ENCODE results near the gene CDC25B.
A peak's percentile ranks its signal among the peaks of the same experiment; 100 is the strongest.

CDC25B gene

DNA sequence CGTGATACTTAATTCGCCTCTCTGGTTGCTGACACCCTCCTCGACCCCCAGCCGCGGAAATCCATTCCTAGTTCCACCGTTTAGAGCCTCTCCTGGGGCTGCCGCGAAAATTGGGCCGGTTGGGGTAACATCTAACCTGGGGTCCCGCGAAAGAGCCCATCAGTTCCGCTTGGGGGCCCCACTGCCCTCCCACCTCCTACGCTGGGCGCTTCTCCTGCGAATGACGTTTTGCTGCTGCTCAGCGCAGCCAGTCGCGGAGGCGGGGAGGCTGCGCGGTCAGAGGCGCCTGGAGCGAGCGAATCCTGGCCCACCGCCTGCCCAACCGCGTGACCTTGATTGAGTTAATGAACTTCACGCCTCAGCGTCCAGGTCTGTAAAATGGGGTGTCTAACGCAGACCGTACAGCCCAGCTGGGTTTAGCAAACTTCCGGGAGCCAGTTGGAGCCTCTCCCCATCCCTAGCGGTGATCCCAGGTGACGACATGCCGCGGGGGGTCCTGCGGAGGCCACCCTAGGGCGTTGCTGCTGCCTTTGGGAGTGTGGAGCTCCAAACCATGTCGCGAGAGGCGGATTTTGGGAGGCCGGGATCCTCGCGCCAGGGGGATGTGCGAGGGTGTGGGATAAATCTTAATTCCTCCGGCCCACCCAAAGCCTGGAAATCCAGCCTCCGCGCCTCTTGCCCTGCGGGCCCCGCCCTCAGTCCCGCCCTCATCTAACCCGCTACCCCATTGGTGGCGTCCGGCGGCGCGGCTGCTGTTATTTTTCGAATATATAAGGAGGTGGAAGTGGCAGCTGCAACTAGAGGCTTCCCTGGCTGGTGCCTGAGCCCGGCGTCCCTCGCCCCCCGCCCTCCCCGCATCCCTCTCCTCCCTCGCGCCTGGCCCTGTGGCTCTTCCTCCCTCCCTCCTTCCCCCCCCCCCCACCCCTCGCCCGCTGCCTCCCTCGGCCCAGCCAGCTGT, at the start of gene CDC25B:
Gene CDC25B, plus strand, starts transcription at position 800 of the 958 bp plus-strand sequence. CDS start 222 bp downstream, outside the sequence.
- DNase-seq (ENCODE audit: low read depth): peak; percentile 87

DNA sequence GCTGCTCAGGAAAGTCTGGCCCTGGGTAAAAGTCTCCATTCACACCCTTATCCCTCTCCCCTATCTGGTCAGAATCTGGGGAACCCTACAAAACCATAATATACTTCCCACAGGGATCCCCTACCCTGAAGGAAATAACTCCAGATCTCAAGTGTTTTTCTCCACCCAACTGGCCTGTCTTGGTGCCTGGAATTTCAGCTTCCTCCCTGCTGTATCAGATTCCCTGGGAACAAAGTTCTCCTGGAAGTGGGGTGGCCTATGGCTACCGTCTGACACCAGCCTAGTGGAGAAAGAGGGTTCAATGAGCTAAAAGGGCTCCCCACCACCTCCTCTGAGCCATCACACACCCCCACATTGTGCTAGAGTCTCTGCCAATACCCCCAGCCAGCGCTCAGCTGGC, 48.6 kb upstream of the CDC25B start:
- no peak for DNase-seq (ENCODE audit: low read depth)

GRCh38 chr20:3748073-3748472, 48.0 kb upstream of the CDC25B start:
- DNase-seq (ENCODE audit: low read depth): no peak

DNA sequence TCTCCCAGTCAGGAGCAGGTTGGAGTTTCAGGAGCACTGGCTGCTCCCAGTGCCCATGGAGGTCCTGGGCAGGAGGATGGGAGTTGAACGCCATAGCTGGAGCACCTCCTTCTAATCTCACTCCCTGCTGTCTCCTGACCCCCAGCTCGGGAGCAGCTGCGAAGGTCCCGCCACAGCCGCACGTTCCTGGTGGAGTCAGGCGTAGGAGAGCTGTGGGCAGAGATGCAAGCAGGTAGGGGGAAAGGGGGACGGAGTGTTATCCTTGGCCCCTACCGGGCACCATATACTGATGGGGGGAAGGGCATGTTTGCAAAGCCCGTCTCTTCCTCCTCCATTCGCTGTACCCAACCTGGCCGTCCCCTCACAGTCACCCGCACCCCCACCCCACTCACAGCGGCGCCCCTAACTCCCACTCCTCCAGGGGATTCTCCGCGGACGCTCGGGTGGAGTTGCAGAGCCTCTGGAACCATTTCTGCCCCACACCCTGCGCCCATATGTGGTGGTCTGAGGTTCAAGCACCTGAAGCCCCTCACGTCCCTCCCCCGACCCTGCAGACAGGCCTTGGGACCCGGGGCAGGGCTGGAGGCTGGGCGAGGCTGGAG, 46.9 kb upstream of the CDC25B start:
- no peak for DNase-seq (ENCODE audit: low read depth)

GRCh38 chr20:3749689-3750531, 46.2 kb upstream of the CDC25B start:
- DNase-seq (ENCODE audit: low read depth): no peak

- DNase-seq (ENCODE audit: low read depth): no peak
Observed at GRCh38 chr20:3751305-3751674, 44.8 kb upstream of the CDC25B start.

GRCh38 chr20:3751675-3752385, 44.3 kb upstream of the CDC25B start:
- DNase-seq (ENCODE audit: low read depth): no peak

- no peak for DNase-seq (ENCODE audit: low read depth)
Observed at GRCh38 chr20:3752386-3752759, 43.7 kb upstream of the CDC25B start.

- peak; percentile 75 for DNase-seq (ENCODE audit: low read depth)
Observed at GRCh38 chr20:3753098-3753497, 43.0 kb upstream of the CDC25B start.

DNA sequence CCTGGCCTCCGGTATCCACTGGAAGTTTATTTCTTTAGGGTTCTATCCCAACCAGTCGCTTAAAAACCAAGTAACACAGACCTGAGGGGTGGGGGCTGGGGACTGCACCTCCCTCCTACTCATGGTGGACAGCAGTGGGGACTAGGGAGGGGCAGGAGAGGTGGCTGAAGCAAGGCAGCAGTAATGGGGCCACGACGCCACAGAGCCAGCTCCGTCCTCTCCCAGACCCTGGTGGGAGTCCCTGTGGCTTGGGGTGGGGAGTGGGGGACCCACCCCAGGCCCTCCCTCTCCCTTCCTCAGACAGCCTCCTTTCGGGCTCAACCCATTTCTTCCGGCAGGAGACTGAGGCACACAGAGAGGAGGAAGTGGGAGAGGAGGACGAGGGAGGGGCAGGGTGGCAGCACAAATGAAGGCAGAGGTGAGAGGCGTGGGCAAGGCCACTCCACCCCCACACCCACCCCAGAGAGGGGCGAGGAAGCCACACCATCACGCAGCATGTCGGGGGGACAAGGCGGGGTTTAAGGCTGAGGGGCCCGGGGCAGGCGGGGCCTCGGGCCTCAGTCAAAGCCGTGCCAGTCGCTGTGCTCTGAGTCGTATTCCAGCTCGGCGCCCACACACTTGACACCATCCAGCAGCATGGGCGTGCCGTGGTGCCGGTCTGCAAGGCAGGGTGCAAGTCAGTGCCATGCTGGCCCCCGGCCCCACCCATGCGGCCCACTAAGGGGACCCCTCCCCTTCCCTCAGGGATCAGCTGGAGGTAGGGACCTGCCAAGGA, 42.4 kb upstream of the CDC25B start:
- DNase-seq (ENCODE audit: low read depth): no peak

DNA sequence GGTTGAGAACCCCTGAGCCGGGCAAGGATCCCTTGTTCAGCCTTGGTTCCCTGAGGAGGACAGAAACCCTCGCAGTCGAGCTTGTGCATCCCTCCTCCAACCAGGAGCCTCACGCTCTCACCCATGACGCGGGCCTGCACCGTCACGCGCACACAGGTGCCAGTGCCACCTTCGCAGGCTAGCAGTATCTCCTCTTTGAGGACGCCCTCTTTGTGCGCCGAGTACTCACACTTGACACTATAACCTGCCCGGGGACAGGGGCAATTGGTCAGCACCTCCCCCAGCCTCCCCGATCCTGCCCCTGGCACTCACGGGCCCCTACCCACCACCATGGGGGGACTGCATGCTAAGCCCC, 41.9 kb upstream of the CDC25B start:
- DNase-seq (ENCODE audit: low read depth): no peak

DNA sequence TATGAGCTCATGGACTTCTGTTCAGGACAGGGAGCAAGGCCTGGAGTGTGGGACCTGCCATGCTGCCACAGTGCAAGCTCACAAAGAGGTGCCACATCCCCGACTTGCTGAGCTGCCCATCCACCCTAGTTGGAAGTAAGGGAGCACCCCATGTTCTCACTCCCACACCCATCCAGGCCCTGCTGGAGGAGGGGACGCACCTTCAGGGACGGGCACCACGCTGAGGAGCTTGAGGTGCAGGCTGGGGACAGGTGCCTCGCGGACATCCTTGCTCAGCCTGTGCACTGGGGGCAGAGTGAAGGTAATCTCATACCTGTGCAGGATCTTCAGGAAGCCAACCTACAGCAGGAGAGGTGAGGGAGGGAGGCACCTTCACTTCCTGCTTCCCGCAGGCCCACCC, 40.8 kb upstream of the CDC25B start:
- no peak for DNase-seq (ENCODE audit: low read depth)

GRCh38 chr20:3755814-3756480, 40.2 kb upstream of the CDC25B start:
- no peak for DNase-seq (ENCODE audit: low read depth)

GRCh38 chr20:3757268-3757667, 38.8 kb upstream of the CDC25B start:
- DNase-seq (ENCODE audit: low read depth): no peak

- no peak for DNase-seq (ENCODE audit: low read depth)
Observed at GRCh38 chr20:3758566-3758965, 37.5 kb upstream of the CDC25B start.

GRCh38 chr20:3759316-3759823, 36.7 kb upstream of the CDC25B start:
- no peak for DNase-seq (ENCODE audit: low read depth)

- DNase-seq (ENCODE audit: low read depth): no peak
Observed at GRCh38 chr20:3759884-3760283, 36.2 kb upstream of the CDC25B start.

GRCh38 chr20:3760655-3761348, 35.3 kb upstream of the CDC25B start:
- no peak for DNase-seq (ENCODE audit: low read depth)

DNA sequence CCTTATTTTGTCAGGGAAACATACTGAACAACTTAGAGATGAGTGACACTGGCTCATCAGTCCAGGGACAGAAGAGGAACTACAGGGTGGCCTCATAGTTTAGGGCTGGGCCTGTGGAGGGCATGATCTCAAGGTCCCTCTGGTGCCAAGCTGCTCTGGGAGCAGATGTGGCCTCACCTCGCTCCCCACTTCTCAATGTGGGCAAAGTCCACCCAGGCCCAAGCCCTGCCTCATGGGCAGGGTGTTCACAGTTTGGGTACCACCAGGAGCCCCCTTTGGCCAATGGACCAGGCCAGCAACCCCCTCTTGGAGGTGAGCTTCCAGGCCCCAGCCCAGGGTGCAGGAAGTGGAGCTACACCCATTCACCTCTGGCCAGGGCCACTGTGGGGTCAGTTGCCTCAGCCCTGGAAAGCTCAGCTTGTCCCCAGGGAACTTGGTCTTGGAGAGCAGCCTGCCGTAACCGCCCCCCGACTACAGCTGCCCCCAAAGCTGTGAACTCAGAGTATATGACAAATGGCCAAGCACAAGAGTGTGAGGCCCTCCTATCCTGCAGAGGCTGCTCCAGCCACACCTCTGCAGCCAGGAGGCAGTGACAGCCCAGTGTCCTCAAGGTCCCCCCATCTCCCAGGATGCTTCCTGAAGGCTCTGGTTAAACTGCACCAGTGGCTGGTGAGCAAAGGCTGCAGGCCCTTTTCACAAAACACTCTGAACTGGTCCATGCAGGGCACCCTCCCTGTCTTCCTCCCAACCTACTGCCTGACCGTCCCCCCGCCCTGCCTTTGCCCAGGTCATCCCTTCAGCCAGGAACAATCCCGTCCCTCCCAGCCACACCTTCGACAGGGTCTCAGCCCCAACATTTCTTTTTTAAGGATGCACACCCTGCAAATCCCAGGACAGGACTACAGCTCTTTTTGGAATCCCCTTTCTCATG, 32.2 kb upstream of the CDC25B start:
- DNase-seq (ENCODE audit: low read depth): no peak
